ENCODE measurements around the gene FOXF1.

FOXF1 gene

GRCh38 chr16:86517652-86518258, 7.4 kb downstream of the FOXF1 start:
- no peak for DNase-seq

- DNase-seq, result no peak
Measured at GRCh38 chr16:86519007-86519648, 8.8 kb downstream of the FOXF1 start.

- DNase-seq, result peak; percentile 44 to 45
Measured at GRCh38 chr16:86519649-86520316, 9.5 kb downstream of the FOXF1 start.

GRCh38 chr16:86520317-86521210, 10.2 kb downstream of the FOXF1 start:
- no peak for DNase-seq

GRCh38 chr16:86521236-86522197, 11.2 kb downstream of the FOXF1 start:
- no peak for DNase-seq

- no peak for DNase-seq
Measured at GRCh38 chr16:86522634-86523033, 12.3 kb downstream of the FOXF1 start.

GRCh38 chr16:86523166-86523740, 12.9 kb downstream of the FOXF1 start:
- no peak for DNase-seq

GRCh38 chr16:86524029-86524428, 13.7 kb downstream of the FOXF1 start:
- no peak for DNase-seq

- DNase-seq, result no peak
Measured at GRCh38 chr16:86525696-86526095, 15.4 kb downstream of the FOXF1 start.

GRCh38 chr16:86527366-86527765, 17.0 kb downstream of the FOXF1 start:
- DNase-seq, result no peak

- DNase-seq, result no peak
Measured at GRCh38 chr16:86528061-86528929, 18.0 kb downstream of the FOXF1 start.

- DNase-seq, result no peak
Measured at GRCh38 chr16:86529160-86529559, 18.8 kb downstream of the FOXF1 start.

- DNase-seq, result no peak
Measured at GRCh38 chr16:86530251-86531190, 20.2 kb downstream of the FOXF1 start.

GRCh38 chr16:86531191-86531545, 20.8 kb downstream of the FOXF1 start:
- DNase-seq, result no peak

- DNase-seq, result no peak
Measured at GRCh38 chr16:86531641-86532525, 21.6 kb downstream of the FOXF1 start.

GRCh38 chr16:86532526-86532815, 22.1 kb downstream of the FOXF1 start:
- no peak for DNase-seq

- no peak for DNase-seq
Measured at GRCh38 chr16:86533076-86533475, 22.7 kb downstream of the FOXF1 start.

- DNase-seq, result no peak
Measured at GRCh38 chr16:86533767-86534351, 23.5 kb downstream of the FOXF1 start.

Measured in activated CD4-positive, alpha-beta T cell treated with anti-CD3 and anti-CD28 coated beads for 4 hours (primary cell).